Measurements from ENCODE around the gene AMOTL1.

GRCh38 chr11:94825481-94825880, 57.3 kb downstream of the AMOTL1 start:
- TF ChIP-seq YY1 (IDR thresholded peaks at IDR 0.05; ENCODE audit: insufficient read depth, insufficient read length), result no peak
- TF ChIP-seq ZNF274 (IDR thresholded peaks at IDR 0.05; ENCODE audit: low read depth, low read length), result no peak
- no peak for TF ChIP-seq SUZ12 (IDR thresholded peaks at IDR 0.05; ENCODE audit: extremely low read depth, insufficient read depth, insufficient read length)
